CD4-positive, alpha-beta T cell treated with Interleukin-17A for 4 hours (primary cell): ENCODE data around the gene CLTB.
"Not testable (repeated sequence)": the region's sequence is repeated elsewhere in the genome, so short reads cannot be mapped to it uniquely, and the experiment has no call there.

Source experiments
- DNase-seq: peaks from one replicate; pipeline ENCODE4 v3.0.0-alpha.2; 2020; ENCODE audit warnings: mixed read lengths

The CLTB gene

DNA sequence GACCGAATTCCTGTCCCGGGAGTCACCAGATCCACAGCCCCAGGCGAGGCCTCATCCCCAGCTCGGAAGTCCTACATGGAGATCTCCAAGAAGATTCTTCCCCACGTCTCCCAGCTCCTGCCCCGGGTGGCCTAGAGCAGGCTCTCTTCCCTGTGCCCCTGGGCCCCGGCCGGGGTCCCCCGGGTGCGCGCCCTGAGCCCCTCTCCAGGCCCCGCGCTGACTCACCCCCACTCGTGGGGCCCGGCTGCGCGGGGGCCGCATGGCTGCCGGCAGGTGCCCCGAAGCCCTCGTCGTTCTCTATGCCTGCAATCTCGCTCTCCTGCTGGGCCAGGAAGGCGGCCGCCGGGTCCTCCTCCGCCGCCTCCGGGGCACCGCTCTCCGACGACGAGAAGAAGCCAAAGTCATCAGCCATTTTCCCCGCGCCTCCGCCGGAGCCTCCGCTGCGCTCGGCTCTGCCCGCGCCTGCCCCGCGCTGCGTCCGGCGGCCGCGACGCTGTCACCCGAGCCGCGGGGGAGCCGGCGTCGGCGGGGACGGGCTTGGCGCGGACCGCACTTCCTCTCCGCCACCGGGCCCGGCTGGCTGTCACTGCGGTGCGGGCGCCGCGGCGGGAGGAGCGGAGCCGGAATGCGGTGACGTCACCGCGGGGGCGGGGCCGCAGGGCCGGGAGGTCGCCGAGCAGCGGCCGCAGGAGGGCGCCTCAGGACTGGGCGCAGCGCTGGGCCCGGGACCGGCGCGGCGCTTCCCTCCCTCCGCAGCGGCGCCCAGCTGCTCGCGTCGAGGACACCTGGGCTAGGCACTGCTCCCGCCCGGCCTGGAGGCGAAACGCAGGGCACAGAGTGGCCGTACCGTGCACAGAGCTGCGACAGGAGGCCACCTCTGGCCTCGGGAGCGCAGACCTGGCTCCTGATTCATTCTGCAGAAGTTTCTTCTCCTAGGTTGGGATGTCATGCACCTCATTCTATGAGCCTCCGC is at the start of gene CLTB:
CLTB (minus strand) TSS at position 588 of the 973 bp plus-strand sequence; CDS start at position 412, 176 bp downstream.
- peak; percentile 96 for DNase-seq

DNA sequence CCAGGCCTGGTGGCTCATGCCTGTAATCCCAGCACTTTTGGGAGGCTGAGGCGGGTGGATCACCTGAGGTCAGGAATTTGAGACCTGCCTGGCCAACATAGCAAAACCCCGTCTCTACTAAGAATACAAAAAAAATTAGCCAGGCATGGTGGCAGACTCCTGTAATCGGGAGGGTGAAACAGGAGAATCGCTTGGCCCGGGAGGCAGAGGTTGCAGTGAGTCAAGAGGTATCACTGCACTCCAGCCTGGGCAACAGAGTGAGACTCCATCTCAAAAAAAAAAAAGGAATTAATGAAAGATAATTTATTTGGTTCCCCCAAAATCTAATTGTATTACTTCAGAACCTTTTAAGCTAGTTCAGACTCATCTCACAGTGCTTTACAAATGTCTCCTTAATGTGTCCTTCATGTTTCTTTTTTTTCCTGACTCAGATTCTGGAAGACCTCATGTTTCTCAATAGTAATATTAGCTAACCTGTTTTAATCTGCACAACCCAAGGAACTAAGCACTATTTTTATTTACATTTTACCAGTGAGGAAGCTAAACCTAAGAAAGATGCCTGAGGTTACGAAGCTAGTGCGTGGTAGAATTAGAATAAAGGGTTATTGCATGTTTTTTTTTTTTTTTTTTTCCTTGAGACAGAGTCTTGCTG is 46.9 kb upstream of the CLTB start:
- DNase-seq, result no peak

DNA sequence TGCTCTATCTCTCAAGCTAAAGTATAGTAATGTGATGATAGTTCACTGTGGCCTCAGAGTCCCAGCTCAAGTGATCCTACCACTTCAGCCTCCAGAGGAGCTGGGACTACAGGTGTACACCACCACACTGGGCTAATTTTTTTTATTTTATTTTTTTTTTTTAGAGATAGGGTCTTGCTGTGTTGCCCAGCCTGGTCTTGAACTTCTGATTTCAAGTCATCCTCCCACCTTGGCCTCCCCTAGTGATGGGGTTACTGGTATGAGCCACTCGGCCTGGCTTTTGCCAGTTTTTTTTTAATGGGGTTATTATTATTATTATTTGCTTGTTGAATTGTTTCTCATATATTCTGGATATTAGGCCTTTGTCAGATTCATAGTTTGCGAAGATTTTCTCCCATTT is 45.0 kb upstream of the CLTB start:
- no peak for DNase-seq

GRCh38 chr5:176458904-176459561 is 42.7 kb upstream of the CLTB start:
- DNase-seq, result no peak

DNA sequence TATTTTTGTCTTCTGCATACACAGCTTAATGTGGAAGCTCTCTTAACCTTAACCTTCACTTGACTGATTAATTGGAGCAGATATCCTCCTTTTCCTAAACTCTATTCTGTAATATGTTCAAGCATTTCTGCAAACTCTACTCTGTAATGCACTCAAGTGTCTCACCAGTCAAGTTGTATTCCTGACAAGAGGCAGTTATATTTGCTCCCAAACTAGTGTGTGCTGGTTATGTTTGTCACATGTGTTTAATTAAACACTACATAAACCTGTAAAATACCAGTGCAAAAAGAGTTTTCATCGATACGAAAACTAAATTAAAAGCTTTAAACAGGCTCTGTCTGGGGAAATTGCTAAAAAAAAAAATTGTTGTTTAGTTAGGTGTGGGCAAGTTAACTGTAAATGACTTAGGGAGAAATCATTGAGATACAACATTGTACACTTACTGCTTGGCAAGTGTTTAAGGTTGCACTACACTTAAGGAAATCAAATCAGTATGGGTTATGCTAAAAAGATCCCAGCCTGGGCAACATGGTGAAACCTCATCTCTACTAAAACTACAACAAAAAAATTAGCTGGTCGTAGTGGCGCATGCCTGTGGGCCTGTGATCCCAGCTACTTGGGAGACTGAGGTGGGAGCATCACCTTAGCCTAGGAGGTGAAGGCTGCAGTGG is 38.5 kb upstream of the CLTB start:
- DNase-seq, result no peak

DNA sequence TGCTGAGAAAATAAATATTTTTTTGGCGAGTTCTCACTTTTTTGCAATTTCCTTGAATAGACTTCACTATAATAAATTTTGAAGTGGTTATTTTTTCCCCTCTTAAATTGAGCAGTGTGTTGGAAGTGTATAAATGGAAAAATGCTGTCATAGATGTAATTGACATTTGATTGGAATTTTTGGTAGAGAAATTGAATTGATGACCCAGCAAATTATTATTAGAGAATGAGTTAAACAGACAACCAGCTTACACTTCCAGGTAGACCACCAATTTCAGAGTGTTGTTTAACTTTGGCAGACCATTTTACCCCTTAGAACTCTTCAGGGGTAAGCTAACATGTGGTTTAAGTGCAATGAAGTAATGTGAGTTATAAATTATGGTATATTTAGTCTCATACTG is 33.7 kb upstream of the CLTB start:
- no peak for DNase-seq

DNA sequence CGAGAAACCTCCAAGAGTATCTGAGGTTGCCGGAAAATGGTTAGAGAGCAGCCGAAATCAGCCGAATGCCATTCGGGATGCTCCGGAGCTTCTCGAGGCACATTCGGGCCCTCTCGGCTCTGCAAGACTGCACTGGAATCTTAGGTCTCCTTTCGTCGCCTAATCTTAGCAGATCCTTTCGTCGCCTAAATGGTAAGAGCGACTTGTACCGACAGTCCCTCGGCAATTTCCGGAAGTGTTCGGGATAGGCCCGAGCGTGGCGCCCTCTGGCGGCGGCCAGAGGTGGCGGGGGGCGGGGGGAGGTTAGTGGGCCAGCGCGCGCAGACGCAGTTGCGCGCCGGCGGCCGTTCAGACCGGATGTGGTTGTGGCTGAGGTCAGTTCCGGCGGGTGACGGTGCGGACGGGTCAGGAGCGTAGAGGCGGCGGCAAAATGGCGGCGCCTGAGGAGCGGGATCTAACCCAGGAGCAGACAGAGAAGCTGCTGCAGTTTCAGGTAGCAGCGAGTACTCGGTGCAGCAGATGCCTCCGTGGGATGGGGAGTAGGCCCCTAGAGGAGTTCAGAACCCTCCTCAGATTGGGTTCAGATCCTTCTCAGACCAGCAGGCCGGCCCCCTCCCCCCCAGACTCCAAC is 31.8 kb upstream of the CLTB start, which contains the start of gene FAF2:
FAF2 (plus strand) TSS at position 408 of the 631 bp plus-strand sequence; CDS start at position 431, 23 bp downstream.
- peak; percentile 96 for DNase-seq

- DNase-seq, result peak; percentile 38
Measured at GRCh38 chr5:176447591-176447977, 31.2 kb upstream of the CLTB start.

- peak; percentile 4 for DNase-seq
Measured at GRCh38 chr5:176446884-176447590, 30.7 kb upstream of the CLTB start.

- DNase-seq, result no peak
Measured at GRCh38 chr5:176446028-176446665, 29.8 kb upstream of the CLTB start.

DNA sequence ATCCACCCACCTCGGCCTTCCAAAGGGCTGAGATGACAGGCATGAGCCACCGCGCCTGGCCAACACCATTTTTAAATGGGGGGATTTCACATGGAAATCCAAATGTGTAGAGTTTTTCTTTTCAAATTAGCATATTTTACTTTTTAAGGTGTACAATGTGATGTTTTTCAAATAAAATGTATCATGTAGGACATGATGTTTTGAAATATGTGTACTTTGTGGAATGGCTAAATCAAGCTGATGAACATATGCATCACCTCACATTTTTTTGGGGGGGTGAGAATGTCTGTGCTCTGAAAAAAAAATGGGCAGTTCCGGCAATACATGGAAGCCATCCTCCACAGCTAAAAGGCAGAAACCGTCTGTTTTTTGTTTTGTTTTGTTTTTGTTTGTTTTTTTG is 28.4 kb upstream of the CLTB start:
- DNase-seq, result no peak

DNA sequence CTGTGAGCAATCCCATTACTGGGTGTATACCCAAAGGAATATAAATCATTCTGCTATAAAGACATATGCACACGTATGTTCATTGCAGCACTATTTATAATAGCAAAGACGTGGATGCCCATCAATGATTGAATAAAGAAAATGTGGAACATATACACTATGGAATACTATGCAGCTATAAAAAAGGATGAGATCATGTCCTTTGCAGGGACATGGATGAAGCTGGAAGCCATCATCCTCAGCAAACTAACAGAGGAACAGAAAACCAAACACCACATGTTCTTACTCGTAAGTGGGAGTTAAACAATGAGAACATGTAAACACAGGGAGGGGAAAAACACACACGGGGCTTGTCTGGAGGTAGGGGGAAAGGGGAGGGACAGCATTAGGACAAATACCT is 26.6 kb upstream of the CLTB start:
- not testable (repeated sequence) for DNase-seq

DNA sequence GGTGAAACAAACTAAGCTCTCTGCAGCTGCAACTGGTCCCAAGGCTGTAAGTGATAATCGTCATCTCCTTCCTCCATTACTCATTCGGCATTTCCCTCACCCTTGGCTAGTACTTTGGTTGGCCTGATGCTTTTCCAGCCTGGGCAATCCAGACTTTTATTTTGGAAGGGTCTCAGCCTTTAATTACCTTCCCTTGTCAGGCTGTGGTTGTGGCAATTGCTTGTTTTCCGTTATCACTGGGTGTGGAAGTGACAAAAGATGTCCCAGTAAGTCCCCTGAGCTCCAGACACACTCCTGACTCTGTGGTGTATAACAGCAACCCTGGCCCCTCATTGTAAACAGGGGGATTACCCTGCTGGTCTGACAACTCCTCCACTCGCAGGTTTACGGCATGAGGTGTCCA is 25.6 kb upstream of the CLTB start:
- no peak for DNase-seq

DNA sequence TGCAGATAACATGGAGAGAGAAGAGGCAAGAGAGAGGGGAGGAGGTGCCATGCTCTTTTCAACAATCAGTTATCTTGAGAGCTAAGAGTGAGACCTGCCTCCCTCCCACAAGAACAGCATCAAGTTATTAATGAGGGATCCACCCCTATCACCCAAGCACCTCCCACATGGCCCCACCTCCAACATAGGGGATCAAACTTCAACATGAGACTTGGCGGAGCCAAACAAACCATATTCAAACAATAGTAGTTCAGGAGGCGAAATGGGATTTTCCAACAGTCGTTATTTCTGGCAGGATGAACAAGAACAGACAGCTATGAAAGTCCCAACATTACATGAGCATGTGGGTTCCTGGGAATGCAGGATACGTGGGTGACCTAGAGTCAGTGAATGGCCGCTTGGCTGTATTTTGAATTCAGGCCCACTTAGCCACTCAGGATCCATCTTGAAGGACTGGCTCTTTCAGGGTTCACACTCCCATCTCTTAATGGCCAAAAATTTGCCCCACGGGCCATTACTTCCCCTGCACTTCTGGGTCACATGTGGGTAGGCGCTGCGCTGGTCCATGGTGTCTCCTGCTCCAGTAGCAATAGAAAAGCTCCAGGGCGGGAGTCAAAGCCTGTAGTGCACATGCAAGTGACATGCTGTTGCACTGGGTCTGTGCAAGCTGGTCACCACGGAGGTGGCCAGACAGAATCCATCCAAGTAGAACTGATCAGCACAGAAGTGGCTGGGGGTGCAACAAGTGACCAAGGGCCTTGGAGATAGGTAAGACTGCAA is 24.8 kb upstream of the CLTB start:
- DNase-seq, result no peak

- DNase-seq, result no peak
Measured at GRCh38 chr5:176438959-176439757, 22.8 kb upstream of the CLTB start.

GRCh38 chr5:176436656-176437055 is 20.3 kb upstream of the CLTB start:
- peak; percentile 11 for DNase-seq

DNA sequence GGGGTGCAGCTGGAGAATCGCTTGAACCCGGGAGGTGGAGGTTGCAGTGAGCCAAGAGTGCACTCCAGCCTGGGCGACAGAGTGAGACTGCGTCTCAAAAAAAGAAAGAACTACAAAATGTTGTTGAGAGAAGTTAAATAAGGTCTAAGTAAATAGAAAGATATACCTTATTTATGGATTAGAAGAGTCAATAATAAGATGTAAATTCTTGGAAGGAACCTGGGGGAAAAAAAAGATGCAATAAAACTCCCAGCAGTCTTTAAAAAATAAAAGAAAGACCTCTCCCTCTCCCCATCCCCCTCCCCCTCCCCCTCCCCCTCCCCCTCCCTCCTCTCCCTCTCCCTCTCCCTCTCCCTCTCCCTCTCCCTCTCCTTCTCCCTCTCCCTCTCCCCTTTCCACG is 16.4 kb upstream of the CLTB start:
- DNase-seq, result no peak

GRCh38 chr5:176429972-176430371 is 13.6 kb upstream of the CLTB start:
- no peak for DNase-seq

DNA sequence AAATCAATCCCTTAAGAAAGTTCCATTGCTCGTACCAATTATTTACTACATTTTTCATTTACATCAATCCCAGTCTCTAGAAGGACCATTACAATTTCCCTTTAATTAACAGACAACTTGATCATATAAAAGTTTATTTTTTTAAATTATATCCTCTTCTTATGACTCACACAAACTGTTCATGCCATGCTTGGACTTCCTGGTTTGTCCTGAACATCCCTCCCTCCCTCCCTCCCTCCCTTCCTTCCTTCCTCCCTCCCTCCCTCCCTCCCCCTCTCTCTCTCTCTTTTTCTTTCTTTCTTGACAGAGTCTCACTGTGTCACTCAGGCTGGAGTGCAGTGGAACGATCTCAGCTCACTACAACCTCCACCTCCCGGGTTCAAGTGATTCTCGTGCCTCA is 11.6 kb upstream of the CLTB start:
- no peak for DNase-seq
